BLaER1 treated with 17β-estradiol and CSF1 and Interleukin-3, amounts not matched to agents 10 nM and 100 nM (cell line): ENCODE data around the gene SLC22A9.
A peak's percentile ranks its signal among the peaks of the same experiment; 100 is the strongest.

Experiments
- H3K27ac ChIP-seq, 11 experiments: shearing (Covaris generic); formaldehyde crosslinking; 2 replicates each; pipeline ENCODE4 v1.8.1; 2022
- H3K27me3 ChIP-seq, 11 experiments: shearing (Covaris generic); formaldehyde crosslinking; 2 replicates each; pipeline ENCODE4 v1.8.1; 2022
- H3K36me3 ChIP-seq, 11 experiments: shearing (Covaris generic); formaldehyde crosslinking; 2 replicates each; pipeline ENCODE4 v1.8.1; 2022
- H3K4me1 ChIP-seq, 10 experiments: shearing (Covaris generic); formaldehyde crosslinking; 2 replicates each; pipeline ENCODE4 v1.8.1; 2022
- H3K4me2 ChIP-seq, 11 experiments: shearing (Covaris generic); formaldehyde crosslinking; 2 replicates each; pipeline ENCODE4 v1.8.1; 2022
- H3K4me3 ChIP-seq, 10 experiments: shearing (Covaris generic); formaldehyde crosslinking; 2 replicates each; pipeline ENCODE4 v1.8.1; 2022
- H3K9ac ChIP-seq, 11 experiments: shearing (Covaris generic); formaldehyde crosslinking; 2 replicates each; pipeline ENCODE4 v1.8.1; 2022
- H3K9me3 ChIP-seq, 11 experiments: shearing (Covaris generic); formaldehyde crosslinking; replicated peaks in 1 of 11; 2 replicates each; pipeline ENCODE4 v1.8.1; 2022
- H4K20me1 ChIP-seq, 11 experiments: shearing (Covaris generic); formaldehyde crosslinking; 2 replicates each; pipeline ENCODE4 v1.8.1; 2022
- Cebpa-rat ChIP-seq, 11 experiments: shearing (Covaris generic); IDR thresholded peaks; 2 replicates each; pipeline ENCODE4 v1.8.1; 2022

The SLC22A9 gene

GRCh38 chr11:63443714-63444113, 74.1 kb downstream of the SLC22A9 start:
- Histone ChIP-seq H3K27ac (no peak overlapping the region), H3K9ac (no peak overlapping the region), H4K20me1 (no peaks in the 10 kb centered on the region), H3K36me3 (no peaks in the 10 kb centered on the region), H3K4me1 (peaks cover 0 to 32% (median 9%) of the 10 kb centered on the region in 10 experiments; a peak in 12 of 20 replicates), H3K9me3 (0 out of 22 replicates have a peak, but pooled peaks cover 0 to 6% (median 0%) of the 10 kb centered on the region in 11 experiments), H3K4me3 (no peak overlapping the region), H3K27me3 (no peaks in the 10 kb centered on the region), H3K4me2 (no peak overlapping the region)
- TF ChIP-seq Cebpa-rat (IDR thresholded peaks at IDR 0.05) = no peak

- no peaks in the 10 kb centered on the region for H4K20me1 ChIP-seq
- 0 out of 22 replicates have a peak, but pooled peaks cover 0 to 6% (median 0%) of the 10 kb centered on the region in 11 experiments for H3K9me3 ChIP-seq
- H3K36me3 ChIP-seq = no peaks in the 10 kb centered on the region
- TF ChIP-seq Cebpa-rat (IDR thresholded peaks at IDR 0.05) = no peak
- no peak overlapping the region for H3K4me3 ChIP-seq
- H3K9ac ChIP-seq = no peak overlapping the region
- no peak overlapping the region for H3K27ac ChIP-seq
- peaks cover 0 to 36% (median 12%) of the 10 kb centered on the region in 10 experiments; a peak in 12 of 20 replicates for H3K4me1 ChIP-seq
- no peak overlapping the region for H3K4me2 ChIP-seq
- H3K27me3 ChIP-seq = no peaks in the 10 kb centered on the region
These were observed 74.6 kb downstream of the SLC22A9 start for GRCh38 chr11:63444160-63444559.

GRCh38 chr11:63445118-63445517, 75.5 kb downstream of the SLC22A9 start:
- 0 out of 22 replicates have a peak, but pooled peaks cover 0 to 6% (median 0%) of the 10 kb centered on the region in 11 experiments for H3K9me3 ChIP-seq
- H3K9ac ChIP-seq = no peak overlapping the region
- no peaks in the 10 kb centered on the region for H4K20me1 ChIP-seq
- H3K4me3 ChIP-seq = no peak overlapping the region
- H3K27ac ChIP-seq = no peak overlapping the region
- H3K4me2 ChIP-seq = peak overlapping the region in 2 of 11 experiments; percentile 28 to 53; a peak in 2 of 22 replicates
- H3K36me3 ChIP-seq = no peaks in the 10 kb centered on the region
- no peak for TF ChIP-seq Cebpa-rat (IDR thresholded peaks at IDR 0.05)
- H3K4me1 ChIP-seq = peaks cover 0 to 38% (median 14%) of the 10 kb centered on the region in 10 experiments; a peak in 12 of 20 replicates
- H3K27me3 ChIP-seq = no peaks in the 10 kb centered on the region

GRCh38 chr11:63445720-63446119, 76.1 kb downstream of the SLC22A9 start:
- H3K36me3 ChIP-seq = no peaks in the 10 kb centered on the region
- H3K9ac ChIP-seq = no peak overlapping the region
- H3K9me3 ChIP-seq = 0 out of 22 replicates have a peak, but pooled peaks cover 0 to 6% (median 0%) of the 10 kb centered on the region in 11 experiments
- no peaks in the 10 kb centered on the region for H3K27me3 ChIP-seq
- no peak overlapping the region for H3K27ac ChIP-seq
- no peak for TF ChIP-seq Cebpa-rat (IDR thresholded peaks at IDR 0.05)
- peak overlapping the region in 2 of 11 experiments; percentile 28 to 53; a peak in 5 of 22 replicates for H3K4me2 ChIP-seq
- no peaks in the 10 kb centered on the region for H4K20me1 ChIP-seq
- H3K4me1 ChIP-seq = peaks cover 0 to 38% (median 14%) of the 10 kb centered on the region in 10 experiments; a peak in 12 of 20 replicates
- H3K4me3 ChIP-seq = no peak overlapping the region

GRCh38 chr11:63448646-63449045, 79.1 kb downstream of the SLC22A9 start:
- Histone ChIP-seq H3K9me3 (no peaks in the 10 kb centered on the region), H3K4me3 (no peak overlapping the region), H3K4me1 (peaks cover 0 to 38% (median 14%) of the 10 kb centered on the region in 10 experiments; a peak in 12 of 20 replicates), H3K4me2 (peak overlapping the region in 5 of 11 experiments; percentile 18 to 70 (median 68); a peak in 10 of 22 replicates), H3K9ac (no peak overlapping the region), H3K27ac (no peak overlapping the region), H3K36me3 (no peaks in the 10 kb centered on the region), H3K27me3 (no peaks in the 10 kb centered on the region), H4K20me1 (no peaks in the 10 kb centered on the region)
- TF ChIP-seq Cebpa-rat (IDR thresholded peaks at IDR 0.05) = no peak

- no peak overlapping the region for H3K4me2 ChIP-seq
- peaks cover 0 to 4% (median 0%) of the 10 kb centered on the region in 10 experiments; a peak in 1 of 20 replicates for H3K4me1 ChIP-seq
- H4K20me1 ChIP-seq = no peaks in the 10 kb centered on the region
- H3K27ac ChIP-seq = no peak overlapping the region
- H3K9ac ChIP-seq = no peak overlapping the region
- no peaks in the 10 kb centered on the region for H3K36me3 ChIP-seq
- no peak overlapping the region for H3K4me3 ChIP-seq
- no peaks in the 10 kb centered on the region for H3K27me3 ChIP-seq
- no peak for TF ChIP-seq Cebpa-rat (IDR thresholded peaks at IDR 0.05)
- H3K9me3 ChIP-seq = no peaks in the 10 kb centered on the region
These were observed 90.0 kb downstream of the SLC22A9 start for GRCh38 chr11:63459586-63459985.
